GM21528 (cell line): ENCODE measurements around the gene CP.

Experiments used
- ATAC-seq: cut with Tn5 transposase; IDR thresholded peaks from one replicate; pipeline ENCODE4 v1.9.1; 2021; ENCODE audit warnings: mild to moderate bottlenecking, moderate library complexity; ENCODE audit not compliant: unreplicated experiment, low FRiP score

CP gene

DNA sequence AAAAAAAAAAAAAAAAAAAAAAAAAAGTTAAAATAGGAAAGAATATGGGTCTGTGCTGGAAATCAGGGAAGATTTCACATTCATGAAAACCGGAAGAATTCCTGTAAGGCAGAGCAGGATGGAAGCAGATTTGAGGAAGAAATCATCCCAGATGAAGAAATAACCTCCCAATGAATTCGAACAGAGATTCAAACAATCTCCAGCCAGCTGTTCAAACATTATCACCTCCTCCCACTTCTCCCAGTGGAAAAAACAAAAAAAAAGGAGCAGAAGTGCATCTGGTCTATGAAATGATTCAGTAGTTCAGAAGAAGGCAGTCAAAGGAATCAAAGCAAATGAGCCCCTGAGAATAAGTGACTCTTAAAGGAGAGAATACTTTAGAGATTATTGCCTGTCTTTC is 33.1 kb downstream of the CP start:
- no peak for ATAC-seq

DNA sequence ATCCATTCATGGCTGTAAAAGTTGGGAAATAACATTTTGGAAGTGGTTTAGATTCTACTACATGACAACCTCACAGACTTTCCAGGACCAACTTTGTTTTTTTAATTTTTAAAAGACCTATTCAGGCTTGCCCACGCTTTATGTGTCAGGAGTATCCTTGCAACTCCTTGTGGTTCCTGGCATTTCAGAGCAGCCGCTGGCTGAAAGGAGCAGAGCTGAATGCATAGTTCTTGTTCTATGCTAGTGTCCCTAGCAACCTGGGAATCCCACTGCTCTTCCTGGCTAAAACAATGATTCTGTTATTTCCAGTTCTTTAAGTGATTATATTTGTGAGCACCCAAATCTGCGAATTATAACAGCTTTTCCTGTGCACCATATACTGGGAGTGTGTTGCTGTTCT is 34.9 kb downstream of the CP start:
- no peak for ATAC-seq

DNA sequence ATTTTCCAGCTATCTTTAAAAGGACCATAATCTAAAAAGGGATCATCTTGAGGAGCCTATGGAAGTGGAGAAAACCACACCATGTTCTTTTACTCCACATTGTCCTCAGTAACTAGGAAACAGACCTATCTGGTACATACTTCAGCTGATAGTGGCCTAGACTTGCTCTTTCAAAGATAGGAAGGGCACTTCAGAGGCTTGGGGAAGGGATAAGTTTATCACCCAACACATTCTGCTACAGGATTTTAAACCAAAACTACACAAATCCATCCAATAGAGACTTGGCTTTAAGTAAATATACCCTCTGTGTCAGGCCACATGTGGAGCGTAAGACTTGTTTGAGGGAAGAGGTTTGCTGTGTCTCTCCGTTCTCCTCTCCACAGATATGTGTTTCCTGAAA is 35.4 kb downstream of the CP start:
- ATAC-seq = no peak

DNA sequence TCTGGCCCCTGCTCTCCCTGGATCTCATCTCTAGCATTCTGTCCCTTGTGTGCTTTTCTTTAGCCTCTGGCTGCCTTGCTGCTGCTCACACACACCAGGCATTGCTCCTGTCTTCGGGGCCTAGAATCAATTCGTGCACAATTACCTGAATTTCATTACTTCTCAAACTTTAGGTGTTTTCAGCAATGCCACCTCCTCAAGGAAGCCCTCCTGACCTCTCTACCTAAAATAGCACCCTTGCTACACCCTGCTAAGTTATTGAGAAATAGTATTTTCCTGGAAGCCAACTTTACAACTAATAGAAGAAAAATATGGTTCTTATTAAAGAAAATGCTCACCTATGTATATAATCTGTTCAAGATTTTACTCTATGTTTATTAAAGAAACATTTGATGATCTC is 40.4 kb downstream of the CP start:
- no peak for ATAC-seq

DNA sequence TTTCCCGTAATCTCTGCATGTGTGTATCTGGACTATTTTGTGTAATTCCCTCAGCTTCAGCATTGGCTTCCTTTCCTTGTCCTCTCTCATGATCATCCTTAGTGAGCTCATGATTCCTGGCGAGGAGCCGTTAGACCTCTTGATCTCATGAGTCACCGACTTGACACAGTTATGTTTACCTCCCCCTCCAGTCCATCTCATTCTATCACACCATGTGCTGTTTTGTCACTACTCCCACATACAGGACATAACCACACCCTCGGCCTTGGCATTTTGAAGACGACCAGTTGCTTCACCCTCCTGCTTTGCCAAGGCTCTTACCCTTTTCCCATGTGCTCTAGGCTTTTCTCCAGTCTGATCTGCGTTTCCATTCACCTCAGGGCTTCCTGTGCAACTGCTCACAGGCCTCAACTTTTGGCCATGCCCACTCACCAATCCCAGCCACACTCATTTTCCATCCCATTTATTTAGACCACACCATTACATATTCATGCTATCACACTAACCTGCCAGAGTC is 41.5 kb downstream of the CP start:
- ATAC-seq = no peak

DNA sequence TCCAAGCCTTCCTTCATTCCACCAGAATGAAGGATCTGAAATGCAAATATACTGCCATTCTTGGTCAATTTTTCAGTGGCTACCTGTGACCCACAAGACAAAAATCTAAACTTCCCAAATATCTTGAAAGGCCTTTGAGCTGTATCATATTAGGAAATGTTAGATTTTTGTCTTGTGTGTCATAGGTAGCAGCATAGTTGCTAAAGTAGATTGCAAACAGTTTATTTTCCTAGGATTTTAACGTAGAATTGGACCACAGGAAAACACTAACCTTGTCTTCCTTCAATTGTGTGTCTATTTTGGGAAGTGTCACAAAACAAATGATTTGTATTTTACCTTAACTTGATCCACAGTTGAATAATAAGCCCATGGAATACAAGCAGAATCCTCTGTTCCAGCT is 42.4 kb downstream of the CP start:
- no peak for ATAC-seq

DNA sequence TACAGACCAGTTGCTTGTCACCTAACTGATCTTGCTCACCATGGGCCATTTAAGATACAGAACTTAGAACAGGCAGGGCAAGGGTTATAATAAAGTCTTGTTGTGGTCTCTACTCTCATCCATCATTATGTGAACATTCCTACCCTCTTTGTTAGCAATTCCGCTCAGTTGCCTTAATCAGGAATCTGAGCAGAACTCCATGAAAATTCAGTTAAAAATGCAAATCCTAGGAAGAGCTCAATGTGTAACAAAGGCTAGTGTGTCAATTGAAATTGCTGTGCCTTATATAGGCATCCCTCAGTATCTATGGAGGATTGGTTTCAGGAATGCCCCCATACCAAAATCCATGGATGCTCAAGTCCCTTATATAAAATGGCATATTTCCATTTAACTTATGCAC is 44.5 kb downstream of the CP start:
- ATAC-seq = no peak

DNA sequence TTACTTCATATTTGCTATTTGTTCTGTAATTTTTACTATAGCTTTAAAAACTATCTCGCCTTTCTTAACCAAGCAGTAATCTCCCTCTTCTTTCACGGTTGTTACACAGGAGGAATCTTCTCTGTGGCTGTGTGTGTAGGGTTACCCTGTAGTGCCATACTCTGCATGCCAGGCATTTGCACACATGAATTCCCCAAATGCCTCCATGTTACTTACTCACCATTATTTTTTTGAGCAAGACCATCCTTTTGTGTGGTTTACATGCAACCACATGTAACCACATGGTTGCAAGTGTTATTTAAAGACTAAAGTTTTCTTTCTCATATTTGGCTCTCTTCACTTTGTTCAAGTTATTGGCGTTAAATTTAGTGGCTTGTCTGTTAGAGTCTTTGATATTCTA is 46.7 kb downstream of the CP start:
- peak; percentile 92 for ATAC-seq

DNA sequence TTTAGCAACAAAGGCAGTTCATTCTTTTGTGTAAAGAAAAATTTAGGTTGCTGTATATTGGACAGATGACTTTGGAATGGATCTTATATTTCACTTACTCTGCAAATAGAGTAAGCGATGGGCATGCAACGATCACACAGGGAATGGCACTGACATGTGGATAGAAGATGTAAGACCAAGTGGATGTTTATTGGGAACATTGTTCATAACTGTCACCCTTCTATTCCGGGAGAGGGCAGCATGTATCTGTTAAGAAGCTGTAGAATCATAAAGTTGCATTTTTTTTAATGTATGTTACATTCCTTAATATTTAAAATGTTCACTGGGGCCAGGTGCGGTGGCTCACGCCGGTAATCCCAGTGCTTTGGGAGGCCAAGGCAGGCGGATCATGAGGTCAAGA is 51.0 kb downstream of the CP start:
- ATAC-seq = no peak

DNA sequence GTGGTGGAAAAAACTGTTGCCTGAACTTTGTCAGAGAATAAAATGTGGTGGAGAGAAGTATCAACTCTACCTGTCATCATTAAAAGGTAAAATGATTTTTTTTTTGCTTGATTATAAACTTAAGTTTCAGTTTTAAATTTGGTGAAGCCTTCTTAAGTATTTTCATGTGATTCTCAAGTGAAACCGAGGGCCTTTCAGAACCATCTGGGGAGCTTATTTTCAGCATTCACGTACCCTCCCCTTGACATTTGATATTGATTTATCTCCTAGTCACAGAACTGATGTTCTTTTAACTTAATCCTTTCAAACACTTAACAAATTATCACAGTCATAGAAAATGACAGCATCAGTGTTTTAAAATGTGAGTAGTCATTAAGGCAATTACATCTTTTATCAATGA is 53.7 kb downstream of the CP start:
- no peak for ATAC-seq

DNA sequence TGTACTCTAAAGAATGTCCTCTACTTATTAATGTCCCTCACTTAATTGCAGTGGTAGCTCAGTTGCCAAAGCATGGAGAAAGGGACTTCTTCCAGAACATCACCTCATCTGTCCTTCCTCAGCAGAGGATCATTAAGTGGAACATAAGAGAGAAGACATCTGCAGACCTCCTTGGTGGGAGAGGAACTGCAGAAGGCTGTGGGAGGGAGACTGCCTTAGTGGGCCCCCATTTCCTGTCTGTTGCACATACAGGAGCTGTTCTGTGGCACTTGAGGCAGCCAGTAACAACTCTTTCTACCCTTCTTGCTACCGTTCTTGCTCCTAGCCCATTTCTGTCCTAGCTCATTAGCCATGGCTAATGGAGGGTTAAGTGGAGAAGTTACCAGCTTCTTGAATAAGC is 58.6 kb downstream of the CP start:
- no peak for ATAC-seq

DNA sequence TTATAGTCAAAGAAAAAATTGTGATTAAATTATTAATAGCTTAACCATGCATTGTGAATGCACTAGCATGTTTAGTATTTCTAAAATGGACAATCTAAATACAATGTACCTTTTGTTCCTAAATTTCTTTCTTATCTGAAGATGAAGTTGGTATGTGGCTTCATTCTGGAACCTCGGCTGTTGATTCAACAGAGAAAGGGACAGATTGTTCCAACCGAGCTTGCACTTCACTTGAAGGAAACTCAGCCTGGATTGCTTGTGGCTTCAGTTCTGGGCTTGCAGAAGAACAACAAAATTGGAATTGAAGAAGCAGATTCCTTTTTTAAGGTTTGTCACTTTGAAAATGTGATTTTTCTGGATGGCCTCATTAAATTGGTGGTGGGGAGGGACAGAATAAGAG is 59.6 kb downstream of the CP start:
- ATAC-seq = no peak

DNA sequence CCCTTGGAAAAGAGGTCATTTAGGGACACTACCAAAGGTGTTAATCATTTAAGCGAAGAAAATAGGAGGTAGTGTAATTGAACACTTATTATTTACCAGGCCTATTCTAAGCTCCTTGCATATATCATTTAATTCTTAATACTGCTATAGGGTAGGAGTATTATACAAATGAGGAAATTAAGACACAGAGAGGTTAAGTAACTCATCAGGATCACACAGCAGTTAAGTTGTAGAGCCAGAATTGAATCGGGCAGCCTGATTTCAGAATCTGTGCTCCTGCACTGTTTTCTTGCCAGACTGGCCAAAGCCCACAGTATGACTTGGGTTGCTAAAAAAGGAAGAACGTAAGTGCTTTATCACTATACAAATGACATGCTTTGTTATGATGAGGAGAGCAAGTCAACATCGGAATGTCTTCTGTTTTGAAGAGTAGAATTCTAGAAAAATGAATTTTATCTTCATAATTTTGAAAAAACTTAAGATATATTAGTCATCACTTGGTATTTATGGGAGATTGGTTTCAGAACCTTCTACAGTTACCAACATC is 60.8 kb downstream of the CP start:
- ATAC-seq = no peak

DNA sequence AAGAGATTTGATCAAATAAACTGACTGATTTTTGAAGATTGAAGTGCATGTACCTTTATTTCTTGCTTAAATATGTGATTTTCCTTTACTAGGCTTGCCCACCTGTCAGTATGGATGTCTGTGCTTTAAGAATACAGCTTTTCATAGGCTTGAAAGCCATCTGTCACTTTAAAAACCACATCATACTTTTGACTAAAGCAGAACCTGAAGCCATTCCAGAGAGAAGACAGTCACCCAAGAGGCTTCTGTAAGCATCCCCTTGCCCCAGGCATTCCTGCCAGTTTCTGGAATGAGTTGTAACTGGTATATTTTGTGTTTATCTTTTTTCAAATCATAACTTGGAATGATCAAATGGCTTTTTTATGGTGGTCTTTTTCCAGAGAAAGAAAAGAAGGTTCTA is 68.2 kb downstream of the CP start:
- no peak for ATAC-seq

DNA sequence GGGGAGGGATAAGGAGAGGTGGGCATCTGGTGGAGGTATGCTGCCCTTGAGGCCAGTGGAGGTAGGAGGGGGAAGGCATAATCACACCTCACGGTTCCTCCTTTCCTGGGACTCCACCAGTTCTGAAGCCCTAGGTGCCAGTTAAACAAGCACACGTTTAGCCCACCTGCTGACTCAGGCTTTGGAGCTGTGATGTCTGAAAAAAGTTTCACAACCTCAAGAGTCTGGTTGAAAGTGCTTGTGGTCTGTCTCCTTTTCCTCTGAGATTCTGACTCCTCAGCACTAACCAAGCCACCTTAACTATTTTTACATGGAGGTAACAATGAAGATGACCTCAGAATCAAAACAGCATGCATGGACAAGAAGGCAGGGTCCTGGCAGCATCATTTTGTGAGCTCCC is 69.2 kb downstream of the CP start:
- ATAC-seq = peak; percentile 97

DNA sequence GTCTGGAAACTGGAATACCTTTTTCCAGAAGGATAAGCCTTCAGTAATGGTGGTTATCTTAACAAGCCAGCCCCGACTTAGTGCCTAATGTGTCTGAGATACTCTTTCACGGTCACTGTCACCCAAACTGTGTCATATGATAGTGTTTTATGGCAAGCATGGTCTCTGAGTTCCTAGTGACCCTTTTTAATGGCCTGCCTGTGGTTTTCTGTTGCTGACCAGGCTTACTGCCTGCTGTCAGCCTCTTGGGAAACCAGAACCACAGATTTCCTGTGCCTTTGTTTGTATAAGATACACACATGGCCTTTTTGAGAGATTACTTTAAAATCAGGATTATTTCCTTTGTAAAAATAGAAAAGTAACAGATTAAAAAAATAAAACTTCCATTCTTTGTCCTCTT is 69.8 kb downstream of the CP start:
- no peak for ATAC-seq

DNA sequence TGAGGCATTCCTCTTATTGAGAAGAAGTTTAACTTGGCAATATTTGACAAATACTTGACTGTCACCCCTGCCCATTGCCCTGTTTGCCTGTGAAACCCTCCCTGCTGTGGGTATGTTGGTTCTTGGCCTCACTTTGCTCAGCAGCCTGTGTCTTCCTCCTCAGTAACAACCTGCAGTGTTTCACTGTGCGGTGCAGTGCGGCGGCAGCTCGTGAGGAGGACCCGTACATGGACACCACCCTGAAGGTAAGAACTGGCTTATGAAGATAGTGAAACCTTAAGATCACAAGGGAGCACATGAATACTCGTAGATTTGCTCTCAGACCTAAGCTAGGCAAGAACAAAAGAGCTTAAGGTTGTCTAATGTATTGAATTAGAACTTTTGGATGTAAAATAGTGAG is 71.2 kb downstream of the CP start:
- no peak for ATAC-seq

DNA sequence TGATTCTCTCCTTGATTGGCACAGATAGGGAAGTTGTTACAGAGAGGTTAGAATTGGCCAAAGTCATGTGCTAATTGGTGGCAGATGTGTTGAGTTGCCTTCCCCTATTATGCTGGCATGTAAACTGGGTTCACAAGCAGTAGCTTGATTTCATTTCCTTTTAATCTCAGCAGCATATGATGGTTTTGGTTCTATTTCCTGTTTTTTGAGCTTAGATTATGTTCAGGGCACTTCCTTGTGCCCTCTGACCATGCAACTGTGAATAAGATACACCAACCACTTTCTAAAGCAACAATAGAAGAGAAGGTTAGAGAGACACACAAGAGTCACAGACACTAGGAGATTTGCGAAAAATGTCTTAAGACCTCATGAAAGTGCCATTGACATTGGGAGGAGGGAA is 75.7 kb downstream of the CP start:
- ATAC-seq = peak; percentile 79

DNA sequence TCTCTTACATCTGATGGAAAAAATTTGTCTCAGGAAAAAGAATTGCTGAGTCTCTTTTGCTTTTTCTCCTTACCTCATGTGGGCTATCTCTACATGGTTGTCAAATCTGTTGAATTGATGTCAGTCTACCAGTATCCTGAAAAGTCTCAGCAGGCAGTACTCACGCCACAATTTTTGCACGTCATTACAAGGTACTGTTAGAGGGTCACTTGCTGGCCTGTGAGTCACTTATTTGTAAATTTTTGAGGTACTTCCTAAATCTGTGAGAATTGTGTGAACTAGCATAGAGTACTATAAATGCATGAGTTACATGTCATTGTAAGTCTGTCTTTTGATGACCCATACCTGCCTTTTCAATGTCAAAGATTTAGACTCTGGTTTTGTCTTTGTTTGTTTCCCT is 76.3 kb downstream of the CP start:
- peak; percentile 13 for ATAC-seq

DNA sequence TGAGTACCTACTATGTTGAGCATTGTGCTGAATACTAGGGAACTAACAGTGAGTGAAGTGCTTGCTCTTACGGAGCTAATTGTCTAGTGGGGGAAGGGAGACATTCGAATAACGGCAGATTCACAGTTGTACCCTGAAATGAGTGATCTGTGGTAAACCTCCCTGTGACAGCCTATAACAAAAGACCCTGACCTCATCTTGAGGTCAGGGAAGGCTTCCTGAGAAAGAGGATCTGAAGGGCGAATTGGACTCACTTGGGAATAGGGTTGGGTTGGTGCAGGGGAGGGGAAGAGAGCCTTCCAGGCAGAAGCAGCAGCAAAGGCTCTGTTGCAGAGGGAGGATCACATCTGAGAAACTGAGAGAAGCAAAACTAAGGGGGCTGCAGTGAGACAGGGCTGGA is 78.9 kb downstream of the CP start:
- ATAC-seq = no peak

DNA sequence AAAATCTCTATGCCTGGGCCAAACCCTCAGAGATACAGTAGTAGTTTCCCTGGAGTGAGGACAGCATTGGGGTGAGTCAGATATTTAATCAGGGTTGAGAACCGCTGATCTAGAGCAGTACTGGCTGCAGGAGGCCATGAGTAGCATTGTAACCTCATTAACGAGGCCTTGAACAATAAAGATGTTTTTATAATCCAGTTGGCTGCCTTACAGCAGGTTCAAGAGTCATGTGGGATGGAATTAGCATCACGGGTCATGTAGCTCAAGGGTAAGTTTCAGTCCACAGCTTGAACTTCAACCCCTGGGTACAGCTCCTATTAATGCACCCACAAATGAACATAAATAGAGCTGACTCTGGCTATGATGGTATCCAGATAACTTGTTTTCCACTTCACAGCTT is 87.1 kb downstream of the CP start:
- ATAC-seq = no peak

DNA sequence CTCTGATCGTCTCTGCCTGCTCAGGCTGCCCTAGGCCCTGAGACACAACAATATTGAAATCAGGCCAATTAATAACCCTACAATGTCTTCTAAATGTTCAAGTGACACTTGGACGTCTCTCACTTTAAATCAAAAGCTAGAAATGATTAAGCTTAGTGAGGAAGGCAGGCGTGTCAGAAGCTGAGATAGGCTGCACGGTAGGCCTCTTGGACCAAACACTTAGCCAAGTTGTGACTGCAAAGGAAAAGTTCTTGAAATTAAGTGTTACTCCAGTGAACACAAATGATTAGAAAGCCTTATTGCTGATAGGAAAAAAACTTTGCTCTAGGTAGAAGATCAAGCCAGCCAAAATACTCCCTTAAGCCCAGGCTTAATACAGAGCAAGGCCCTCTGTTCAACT is 90.0 kb downstream of the CP start:
- no peak for ATAC-seq
